Lower lobe of right lung (tissue), 2 donors: ENCODE results near the gene MED29. TPM values are rescaled to one million over a fixed set of nuclear protein-coding genes. Genes with fewer than 3 reads are reported as not detected.

ENCODE experiments used
- ATAC-seq, 2 donors: fragments of 200-7000 bp; cut with Tn5 transposase; one replicate each; pipeline ENCODE4 v1.9.1; 2020 to 2022; ENCODE audit warnings: mild to moderate bottlenecking in 2 of 2, moderate library complexity in 2 of 2
- DNase-seq: peaks from one replicate; pipeline ENCODE4 v3.0.0-alpha.2; 2020
- H3K27ac ChIP-seq: fragments of 200-600 bp; one replicate; pipeline ENCODE4 v1.8.0; 2022
- H3K27me3 ChIP-seq: fragments of 200-600 bp; one replicate; pipeline ENCODE4 v1.8.0; 2022; ENCODE audit warnings: low read depth
- H3K36me3 ChIP-seq: fragments of 200-600 bp; one replicate; pipeline ENCODE4 v1.8.0; 2022; ENCODE audit warnings: mild to moderate bottlenecking
- H3K4me1 ChIP-seq: fragments of 200-600 bp; one replicate; pipeline ENCODE4 v1.8.0; 2022
- H3K4me3 ChIP-seq: fragments of 200-600 bp; one replicate; pipeline ENCODE4 v1.8.0; 2022; ENCODE audit warnings: mild to moderate bottlenecking
- H3K9me3 ChIP-seq: fragments of 200-600 bp; one replicate; pipeline ENCODE4 v1.8.0; 2022
- intact Hi-C: fragments of 100-400 bp; cut with DNase I; formaldehyde crosslinking; loops from one replicate; pipeline ENCODE4 v1.11.0; 2022
- total RNA-seq: library from RNA; stranded (reverse); fragmentation: NEBNext Ultra II Directional; extraction: Animal tissue kit (Norgen Biotek cat#: 25700); gene quantifications from one replicate; pipeline ENCODE4 v1.2.1, GENCODE V29; 2021
- TF ChIP-seq, protein P1 (sequence below): fragments of 200-600 bp; IDR thresholded peaks from one replicate; pipeline ENCODE4 v1.8.0; 2022; ENCODE audit warnings: antibody characterized with exemption, mild to moderate bottlenecking
- donor health status: DM: no; HTN: yes; CAD: no; lungs with severe emphysema.

Gene MED29
- total RNA-seq, 1 donor from 2014 or later, result 33.1 TPM

DNA sequence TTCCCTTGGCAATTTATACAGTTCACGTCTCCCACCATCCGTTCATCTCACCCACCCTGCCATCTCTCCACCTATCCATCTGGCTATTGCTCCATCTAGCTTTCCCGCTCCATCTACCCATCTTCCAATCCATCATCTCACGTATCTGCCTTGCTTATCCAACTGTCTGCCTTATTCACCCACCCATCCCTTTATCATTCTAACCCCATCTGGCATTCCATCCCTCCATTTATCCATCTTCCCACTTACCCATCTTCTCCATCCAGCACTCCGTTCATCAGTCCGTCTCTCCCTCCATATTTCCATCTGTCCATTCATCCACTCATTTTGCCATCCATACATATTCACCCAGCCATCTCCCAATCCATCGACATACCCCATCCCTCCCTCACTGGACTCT is 34.6 kb downstream of the MED29 start:
- Histone ChIP-seq H3K36me3 (peaks cover 34% of the 10 kb centered on the region), H3K9me3 (no peaks in the 10 kb centered on the region), H3K4me1 (peaks cover 27% of the 10 kb centered on the region), H3K4me3 (no peak overlapping the region), H3K27me3 (no peaks in the 10 kb centered on the region), H3K27ac (no peak overlapping the region)
- intact Hi-C loops, result no loop called here
- ATAC-seq (no peak), DNase-seq (no peak)
- TF ChIP-seq, protein P1, sequence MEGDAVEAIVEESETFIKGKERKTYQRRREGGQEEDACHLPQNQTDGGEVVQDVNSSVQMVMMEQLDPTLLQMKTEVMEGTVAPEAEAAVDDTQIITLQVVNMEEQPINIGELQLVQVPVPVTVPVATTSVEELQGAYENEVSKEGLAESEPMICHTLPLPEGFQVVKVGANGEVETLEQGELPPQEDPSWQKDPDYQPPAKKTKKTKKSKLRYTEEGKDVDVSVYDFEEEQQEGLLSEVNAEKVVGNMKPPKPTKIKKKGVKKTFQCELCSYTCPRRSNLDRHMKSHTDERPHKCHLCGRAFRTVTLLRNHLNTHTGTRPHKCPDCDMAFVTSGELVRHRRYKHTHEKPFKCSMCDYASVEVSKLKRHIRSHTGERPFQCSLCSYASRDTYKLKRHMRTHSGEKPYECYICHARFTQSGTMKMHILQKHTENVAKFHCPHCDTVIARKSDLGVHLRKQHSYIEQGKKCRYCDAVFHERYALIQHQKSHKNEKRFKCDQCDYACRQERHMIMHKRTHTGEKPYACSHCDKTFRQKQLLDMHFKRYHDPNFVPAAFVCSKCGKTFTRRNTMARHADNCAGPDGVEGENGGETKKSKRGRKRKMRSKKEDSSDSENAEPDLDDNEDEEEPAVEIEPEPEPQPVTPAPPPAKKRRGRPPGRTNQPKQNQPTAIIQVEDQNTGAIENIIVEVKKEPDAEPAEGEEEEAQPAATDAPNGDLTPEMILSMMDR, result no peak

- H3K27me3 ChIP-seq, result no peaks in the 10 kb centered on the region
- no peaks in the 10 kb centered on the region for H3K9me3 ChIP-seq
- no peak overlapping the region for H3K27ac ChIP-seq
- H3K36me3 ChIP-seq, result peaks cover 29% of the 10 kb centered on the region
- no peak overlapping the region for H3K4me3 ChIP-seq
- peaks cover 31% of the 10 kb centered on the region for H3K4me1 ChIP-seq
- DNase-seq, result no peak
- TF ChIP-seq, protein P1, result no peak
- no peak for ATAC-seq
- intact Hi-C loops, result no loop called here
These were observed 35.0 kb downstream of the MED29 start for GRCh38 chr19:39426170-39426569.

DNA sequence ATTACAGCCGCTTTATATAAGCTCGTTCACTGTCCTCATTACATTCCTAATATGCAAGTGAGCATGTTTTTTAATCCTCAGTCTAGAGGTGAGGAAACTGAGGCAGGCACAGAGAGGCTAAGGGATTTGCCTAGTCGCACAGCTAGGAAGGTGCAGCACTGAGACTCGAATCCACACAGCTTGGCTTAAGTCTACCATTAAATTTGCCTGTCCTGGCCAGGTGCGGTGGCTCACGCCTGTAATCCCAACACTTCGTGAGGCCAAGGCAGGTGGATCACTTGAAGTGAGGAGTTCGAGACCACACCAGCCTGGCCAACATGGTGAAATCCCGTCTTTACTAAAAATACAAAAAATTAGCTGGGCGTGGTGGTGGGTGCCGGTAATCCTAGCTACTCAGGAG is 36.5 kb downstream of the MED29 start:
- Histone ChIP-seq H3K36me3 (peaks cover 25% of the 10 kb centered on the region), H3K4me1 (peaks cover 34% of the 10 kb centered on the region), H3K27ac (peak overlapping the region; percentile 82), H3K4me3 (no peak overlapping the region), H3K27me3 (no peaks in the 10 kb centered on the region), H3K9me3 (no peaks in the 10 kb centered on the region)
- intact Hi-C loops, result no loop called here
- ATAC-seq (no peak), DNase-seq (no peak)
- TF ChIP-seq, protein P1, result no peak

DNA sequence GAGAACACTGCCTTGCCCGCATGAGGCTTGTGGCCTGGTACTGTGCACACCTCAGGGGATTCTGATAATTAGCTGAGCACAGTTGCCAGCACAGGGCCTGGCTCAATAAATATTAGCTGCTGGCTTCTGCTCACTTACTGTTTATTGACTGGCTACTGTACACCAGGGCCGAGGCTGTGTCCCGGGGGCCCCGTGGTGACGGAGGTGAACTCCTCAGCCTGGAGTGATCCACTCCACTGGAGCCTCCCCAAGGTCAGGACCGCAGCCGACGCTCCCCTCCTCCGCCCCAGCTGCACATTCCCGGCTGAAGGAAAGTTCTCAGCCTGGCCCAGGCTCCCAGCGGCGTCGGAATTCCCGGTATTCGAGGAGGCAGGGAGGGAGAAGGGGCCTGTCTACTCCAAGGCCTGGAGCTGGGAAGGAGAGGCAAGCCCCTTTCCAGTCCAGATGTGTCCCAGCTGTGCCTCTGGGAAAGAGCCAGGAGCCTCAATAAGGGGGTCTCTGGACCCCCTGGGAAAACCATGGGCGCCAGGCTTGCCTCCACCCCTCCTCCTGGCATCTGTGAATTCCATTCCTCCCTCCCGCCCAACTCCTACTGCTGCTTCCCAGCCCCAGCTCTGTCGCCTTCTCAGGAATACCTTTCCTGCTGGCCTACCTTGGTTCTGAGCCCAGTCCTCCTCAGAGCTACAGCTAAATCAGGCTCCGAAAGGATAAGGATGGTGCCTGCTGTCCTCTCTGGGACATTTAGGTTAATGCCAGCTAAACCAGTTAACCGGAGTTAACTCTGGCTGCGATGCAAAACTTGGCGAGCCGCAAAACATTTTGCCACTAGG is 37.3 kb downstream of the MED29 start:
- intact Hi-C loops, result no loop called here
- TF ChIP-seq, protein P1, result no peak
- peaks cover 35% of the 10 kb centered on the region for H3K4me1 ChIP-seq
- peaks cover 25% of the 10 kb centered on the region for H3K36me3 ChIP-seq
- H3K9me3 ChIP-seq, result no peaks in the 10 kb centered on the region
- no peaks in the 10 kb centered on the region for H3K27me3 ChIP-seq
- ATAC-seq (peak; percentile 68 to 76), DNase-seq (peak; percentile 73)
- peak overlapping the region; percentile 3 for H3K4me3 ChIP-seq
- peak overlapping the region; percentile 82 for H3K27ac ChIP-seq

- Histone ChIP-seq H3K27ac (peak overlapping the region; percentile 93), H3K4me3 (peak overlapping the region; percentile 25), H3K36me3 (peaks cover 34% of the 10 kb centered on the region), H3K27me3 (no peaks in the 10 kb centered on the region), H3K4me1 (peaks cover 54% of the 10 kb centered on the region), H3K9me3 (no peaks in the 10 kb centered on the region)
- DNase-seq (peak; percentile 77), ATAC-seq (peak; percentile 78 to 81)
- TF ChIP-seq, protein P1, result no peak
- intact Hi-C loops, result no loop called here
These were observed 39.8 kb downstream of the MED29 start for GRCh38 chr19:39430675-39431593.
